Limb (tissue), 2 donors: ENCODE measurements around the gene DAP3.

ENCODE experiments used
- DNase-seq, 2 donors: peaks; one replicate each; pipeline ENCODE4 v3.0.0-alpha.2; 2016; ENCODE audit errors: extremely low spot score in 2 of 2

The DAP3 gene

DNA sequence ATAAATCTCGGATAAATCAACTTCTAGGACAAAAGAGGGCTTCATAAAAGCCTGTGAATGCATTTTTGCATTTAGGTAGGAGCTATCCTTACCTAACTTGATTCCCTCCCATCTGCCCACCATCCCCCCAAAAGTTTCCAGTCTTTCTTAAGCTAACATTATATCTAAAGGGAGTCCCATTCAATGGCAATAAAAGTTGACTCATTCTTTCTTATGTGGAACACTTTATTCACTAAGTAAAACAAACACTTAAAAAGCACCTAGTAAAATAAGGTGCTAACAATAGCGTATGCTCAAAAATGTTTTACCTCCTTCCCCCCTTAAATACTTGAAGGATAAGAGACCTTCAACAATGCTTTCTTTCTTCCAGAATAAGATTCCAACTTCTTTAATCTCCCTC, 84.3 kb downstream of the DAP3 start:
- DNase-seq, result no peak

DNA sequence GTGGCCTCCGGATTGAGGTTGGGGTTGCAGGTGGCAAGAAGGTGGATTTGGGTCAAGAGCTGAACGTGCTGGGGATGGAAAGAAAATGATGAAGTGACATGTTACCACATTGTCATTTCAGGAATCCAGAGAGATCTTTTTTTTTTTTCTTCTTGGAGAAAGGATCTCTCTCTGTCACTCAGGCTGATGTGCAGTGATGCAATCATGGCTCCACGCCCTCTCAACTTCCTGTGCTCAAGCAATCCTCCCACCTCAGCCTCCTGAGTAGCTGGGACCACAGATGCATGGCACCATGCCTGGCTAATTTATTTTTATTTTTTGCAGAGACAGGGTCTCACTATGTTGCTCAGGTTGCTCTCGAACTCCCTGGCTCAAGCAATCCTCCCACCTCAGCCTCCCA, 87.5 kb downstream of the DAP3 start:
- DNase-seq, result no peak

DNA sequence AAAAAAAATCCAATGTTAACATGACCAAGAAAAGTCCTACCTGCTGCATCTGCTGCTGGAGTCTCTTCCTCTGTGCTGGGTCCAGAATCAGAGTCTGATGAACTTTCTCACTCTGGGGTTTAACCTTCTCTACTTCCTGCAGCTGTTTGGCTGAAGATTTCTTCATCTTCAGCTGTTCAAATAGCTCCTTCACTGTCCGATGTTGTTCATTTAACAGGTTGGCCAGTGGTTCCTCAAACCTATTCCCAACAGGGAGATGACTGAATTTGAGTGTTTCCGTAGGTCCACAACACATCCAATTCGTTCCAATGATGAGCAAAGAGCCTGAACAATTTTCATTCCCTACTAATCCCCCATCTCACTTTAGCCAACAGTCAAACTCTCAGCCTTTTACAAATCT, 88.7 kb downstream of the DAP3 start:
- peak in 1 of 2 donors; percentile 7 for DNase-seq
